Esophagus squamous epithelium (tissue), 4 donors: ENCODE results near the gene PTCH1.

Source experiments
- CTCF ChIP-seq, 6 experiments: fragments of 450-650 bp in 4 of 6; fragments of 200-600 bp in 2 of 6; sonication (generic) in 2 of 6; IDR thresholded peaks; one replicate each; pipeline ENCODE4 v1.5.1; 2016 to 2019; ENCODE audit warnings: antibody characterized with exemption in 6 of 6, mild to moderate bottlenecking in 4 of 6, moderate library complexity in 4 of 6
- POLR2A ChIP-seq, 4 donors: fragments of 450-650 bp; IDR thresholded peaks; one replicate each; pipeline ENCODE4 v1.6.1; 2017; ENCODE audit warnings: antibody characterized with exemption in 4 of 4, mild to moderate bottlenecking in 4 of 4, moderate library complexity in 3 of 4

DNA sequence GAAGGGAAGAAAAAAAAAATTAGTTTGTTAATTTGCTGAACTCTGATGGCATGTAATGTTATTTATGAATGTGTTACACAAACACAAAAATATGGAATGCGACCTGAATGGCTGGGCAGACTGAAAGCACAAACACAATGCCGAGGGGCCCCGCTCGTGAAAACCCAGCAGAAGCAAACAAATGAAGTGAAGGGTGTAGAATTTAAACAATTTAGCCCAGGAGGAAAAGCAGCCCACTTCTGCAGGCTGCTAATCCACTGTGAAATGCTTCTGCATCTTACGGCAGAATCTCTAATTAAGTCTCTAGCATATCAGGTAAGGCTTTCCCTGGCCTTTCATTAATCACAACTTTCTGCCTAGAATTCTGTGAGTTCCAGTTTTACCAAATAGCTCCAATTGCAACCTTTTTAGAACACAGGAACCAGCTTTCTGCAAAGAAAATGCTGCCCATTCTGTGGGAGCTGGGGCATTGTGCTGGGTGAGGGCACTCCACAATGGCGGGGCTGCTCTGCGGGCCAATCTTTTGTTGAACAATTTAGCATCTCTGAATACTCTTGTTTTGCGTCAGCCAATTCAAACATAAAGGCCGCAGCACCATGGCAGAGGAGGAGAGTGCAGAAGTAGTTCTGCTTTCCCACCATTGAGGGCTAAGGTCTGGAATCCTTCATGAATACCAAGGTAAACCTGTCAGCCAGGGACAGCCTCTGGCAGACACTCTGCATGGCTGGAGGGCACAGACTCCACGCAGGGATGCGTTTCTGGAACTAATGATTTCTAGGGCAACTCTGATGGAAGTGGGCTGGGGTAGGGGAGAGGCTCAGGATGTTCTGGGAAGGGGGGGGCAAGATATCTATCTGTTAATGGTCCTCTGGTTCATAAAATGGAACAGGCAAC, 66.4 kb downstream of the PTCH1 start:
- TF ChIP-seq POLR2A (IDR thresholded peaks at IDR 0.05), result no peak
- no peak for TF ChIP-seq CTCF (IDR thresholded peaks at IDR 0.05)
